GM12874 (cell line): Measurements from ENCODE around the gene METTL13.

Source experiments
- CTCF ChIP-seq: IDR thresholded peaks from 2 replicates; pipeline ENCODE4 v1.5.1; 2011; ENCODE audit warnings: low read depth, mild to moderate bottlenecking, control low read depth, low read length, moderate library complexity; ENCODE audit not compliant: insufficient read depth

METTL13 gene

DNA sequence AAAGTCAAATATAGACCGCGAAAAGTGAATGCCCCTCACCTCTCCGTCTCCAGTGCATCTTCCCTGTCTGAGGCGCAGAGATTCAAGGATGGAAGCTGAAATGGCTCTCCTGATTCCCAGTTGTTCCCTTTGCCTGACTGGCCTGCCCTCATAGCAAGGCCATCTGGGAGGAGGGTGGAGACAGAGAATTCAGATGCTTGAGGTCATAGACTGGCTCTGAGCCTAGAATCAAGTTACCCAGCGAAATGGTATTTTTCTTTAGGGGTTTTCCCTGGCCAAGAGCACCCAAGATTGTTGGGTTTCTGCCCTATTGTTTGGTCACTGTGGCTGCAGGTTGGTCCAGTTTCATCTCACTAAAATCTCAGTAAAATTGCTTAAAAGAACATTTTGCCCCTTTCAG lies 7.2 kb downstream of the METTL13 start:
- no peak for TF ChIP-seq CTCF

GRCh38 chr1:171790318-171790717 lies 8.9 kb downstream of the METTL13 start:
- no peak for TF ChIP-seq CTCF

DNA sequence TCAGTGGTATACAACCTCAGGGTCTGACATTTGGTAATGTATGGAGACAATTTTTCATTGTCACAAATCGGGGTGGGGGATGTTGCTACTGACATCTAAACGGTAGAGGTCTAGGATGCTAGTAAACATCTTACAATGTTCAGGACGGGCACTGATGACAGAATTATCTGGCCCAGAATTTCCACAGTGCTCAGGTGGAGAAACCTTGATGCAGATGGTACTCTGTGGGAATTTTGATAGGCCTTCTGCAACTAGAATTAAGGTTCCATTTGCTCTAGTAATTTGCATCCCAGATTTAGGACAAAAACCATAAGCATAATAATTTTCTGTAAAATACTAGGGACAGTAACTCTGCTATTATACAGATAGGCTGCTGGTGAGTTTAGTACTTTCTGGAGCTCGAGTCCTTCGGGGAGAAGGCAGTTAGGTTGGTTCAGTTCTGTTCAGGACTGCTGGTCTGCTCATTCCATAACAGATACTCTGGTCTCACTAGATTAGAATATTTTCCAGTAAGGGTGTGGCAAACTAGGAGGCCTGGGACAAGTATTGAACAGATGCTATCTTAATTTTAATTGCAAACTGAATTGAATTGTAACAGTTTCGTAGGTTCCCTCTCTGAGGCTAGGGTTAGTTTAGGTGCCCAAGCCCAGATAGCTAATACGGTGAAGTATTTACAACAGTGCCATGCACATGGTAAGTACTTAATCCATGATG lies 11.4 kb downstream of the METTL13 start:
- TF ChIP-seq CTCF: no peak

DNA sequence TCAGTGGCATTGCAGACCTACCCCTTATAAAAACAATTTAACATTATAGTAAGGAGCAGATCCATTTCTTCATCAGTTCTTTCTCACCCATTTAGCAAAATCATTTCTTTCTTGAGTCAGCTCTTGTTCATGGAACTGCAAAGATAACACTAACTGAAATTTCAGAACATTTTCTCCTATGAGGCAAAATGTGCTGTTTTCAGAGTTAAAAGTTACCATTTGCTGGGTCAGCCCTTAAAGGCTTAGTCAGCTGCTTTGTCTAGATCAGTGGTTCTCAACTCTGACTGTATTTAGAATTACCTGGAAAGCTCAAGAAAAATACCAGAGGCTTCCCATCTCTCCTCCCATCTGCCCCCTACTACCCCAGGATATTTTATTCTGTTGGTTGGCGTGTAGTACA lies 12.2 kb downstream of the METTL13 start:
- TF ChIP-seq CTCF: no peak

DNA sequence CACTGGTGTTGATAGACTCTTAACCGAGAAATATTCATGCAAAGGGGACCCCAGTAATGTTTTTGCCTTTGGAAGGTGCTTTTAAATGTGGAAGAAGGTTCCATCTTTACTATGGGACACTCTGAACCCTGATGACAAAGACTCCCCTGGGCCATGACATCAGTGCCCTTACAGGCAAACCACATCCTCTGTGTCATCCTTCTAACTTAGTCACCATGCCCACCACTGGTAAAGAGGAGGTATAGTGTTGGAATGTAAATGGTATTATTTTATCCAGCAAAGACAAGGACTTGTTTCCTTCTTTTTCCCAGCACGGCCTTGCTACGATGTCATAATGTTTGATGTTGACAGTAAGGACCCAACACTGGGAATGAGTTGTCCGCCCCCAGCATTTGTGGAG lies 12.6 kb downstream of the METTL13 start:
- no peak for TF ChIP-seq CTCF

DNA sequence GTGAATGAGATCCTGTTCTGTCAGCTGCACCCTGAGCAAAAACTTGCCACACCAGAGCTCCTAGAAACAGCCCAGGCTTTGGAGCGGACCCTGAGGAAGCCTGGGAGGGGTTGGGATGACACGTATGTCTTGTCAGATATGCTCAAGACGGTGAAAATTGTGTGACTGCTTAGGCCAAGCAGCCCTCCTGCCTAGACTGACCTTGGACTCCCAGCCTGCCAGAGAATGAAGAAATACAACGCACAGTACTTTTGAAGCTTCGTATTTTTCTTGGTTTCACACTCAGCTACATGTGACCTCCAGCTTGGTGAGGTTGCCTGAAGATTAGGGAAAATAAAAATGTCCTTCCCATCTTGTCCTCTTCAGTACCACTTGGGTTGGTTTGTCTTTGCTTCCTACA lies 15.1 kb downstream of the METTL13 start:
- TF ChIP-seq CTCF: no peak

- no peak for TF ChIP-seq CTCF
Measured at GRCh38 chr1:171798311-171798710, 16.9 kb downstream of the METTL13 start.
